K562 (cell line): ENCODE data around the gene RNF141. TPM values are rescaled to one million over a fixed set of nuclear protein-coding genes. Genes with fewer than 3 reads are reported as not detected.

Experiments used
- ARID3B ChIP-seq: fragments of 250-450 bp; sonication (Bioruptor Pico); IDR thresholded peaks from 2 replicates; pipeline ENCODE4 v1.4.0; 2020; ENCODE audit warnings: borderline replicate concordance
- ARNT ChIP-seq, 2 experiments: fragments of 450-650 bp; IDR thresholded peaks; 2 replicates each; pipeline ENCODE4 v1.6.1; 2016; ENCODE audit warnings: mild to moderate bottlenecking in 1 of 2
- CC2D1A ChIP-seq: fragments of 450-650 bp; IDR thresholded peaks from 2 replicates; pipeline ENCODE4 v1.6.1; 2017; ENCODE audit warnings: mild to moderate bottlenecking
- HMG20A ChIP-seq: fragments of 450-650 bp; formaldehyde crosslinking; conservative IDR thresholded peaks from 2 replicates; pipeline ENCODE4 v1.4.0; 2020; ENCODE audit warnings: mild to moderate bottlenecking, mixed read lengths
- PCBP1 ChIP-seq: fragments of 200-400 bp; formaldehyde crosslinking; IDR thresholded peaks from 2 replicates; pipeline ENCODE4 v1.6.1; 2018; ENCODE audit warnings: mild to moderate bottlenecking, low read depth, low read length; ENCODE audit not compliant: poor library complexity, severe bottlenecking
- PHB2 ChIP-seq: fragments of 450-650 bp; IDR thresholded peaks from 2 replicates; pipeline ENCODE4 v1.6.1; 2017; ENCODE audit warnings: low read depth
- TAF1 ChIP-seq: IDR thresholded peaks from 2 replicates; pipeline ENCODE4 v1.6.1; 2011; ENCODE audit warnings: mild to moderate bottlenecking, low read length, moderate library complexity; ENCODE audit not compliant: insufficient read depth, control insufficient read depth, severe bottlenecking; ENCODE audit errors: extremely low read depth
- TOE1 ChIP-seq, 2 experiments: fragments of 450-650 bp in 1 of 2; sonication (generic) in 1 of 2; formaldehyde crosslinking in 1 of 2; IDR thresholded peaks; 2 replicates each; pipeline versions ENCODE4 v1.7.1 to v1.8.0; 2016 to 2022; ENCODE audit warnings: borderline replicate concordance in 2 of 2, mild to moderate bottlenecking in 2 of 2, antibody characterized with exemption in 1 of 2, inconsistent platforms in 1 of 2, low read depth in 1 of 2, missing genetic modification reagents in 1 of 2, moderate library complexity in 1 of 2
- TSHZ1 ChIP-seq: fragments of 250-450 bp; sonication (Bioruptor Pico); IDR thresholded peaks from 2 replicates; pipeline ENCODE4 v1.4.0; 2020; ENCODE audit warnings: mild to moderate bottlenecking, moderate library complexity
- WHSC1 ChIP-seq: IDR thresholded peaks from one replicate; pipeline ENCODE4 v1.6.1; 2012; ENCODE audit warnings: low read length, control low read depth, inconsistent platforms
- ZFP91 ChIP-seq: sonication (generic); formaldehyde crosslinking; IDR thresholded peaks from 2 replicates; pipeline ENCODE4 v1.8.0; 2022; ENCODE audit warnings: mild to moderate bottlenecking, missing genetic modification reagents
- ZKSCAN3 ChIP-seq: fragments of 250-450 bp; sonication (Bioruptor Pico); IDR thresholded peaks from 2 replicates; pipeline ENCODE4 v1.4.0; 2020
- ZNF699 ChIP-seq: fragments of 250-450 bp; sonication (Bioruptor Pico); IDR thresholded peaks from 2 replicates; pipeline ENCODE4 v1.8.0; 2021; ENCODE audit warnings: mild to moderate bottlenecking, moderate library complexity; ENCODE audit not compliant: insufficient replicate concordance
- polyA plus RNA-seq, 8 experiments: library from polyadenylated mRNA; depleted of rRNA in 4 of 8; stranded (reverse) in 5 of 8; unstranded in 3 of 8; fragments of >200 nt; fragmentation: Nextera tagmentation in 2 of 8; fragmentation: Illumina TruSeq in 1 of 8; extraction: Ambion mirVana in 2 of 8; extraction: Trizol in 1 of 8; gene quantifications; 2 replicates each; pipeline versions ENCODE4 v1.2.1 to v1.2.3, GENCODE V29; 2011 to 2014; ENCODE audit warnings: inconsistent platforms in 1 of 8, missing spikeins in 1 of 8
- total RNA-seq, 7 experiments: library from RNA; depleted of rRNA in 6 of 7; stranded (reverse); fragments of >200 nt in 6 of 7; fragmentation: Illumina TruSeq in 2 of 7; extraction: Trizol in 2 of 7; gene quantifications; 2 replicates each; pipeline versions ENCODE4 v1.2.1 to v1.2.3, GENCODE V29; 2011 to 2021; ENCODE audit warnings: low replicate concordance in 1 of 7
- TF ChIP-seq, protein P1 (sequence below): IDR thresholded peaks from 2 replicates; pipeline ENCODE4 v1.6.1; 2014; ENCODE audit warnings: antibody characterized with exemption
- TF ChIP-seq, protein P2 (sequence below): fragments of 250-450 bp; sonication (Bioruptor Pico); IDR thresholded peaks from 2 replicates; pipeline ENCODE4 v1.5.0; 2021
- TF ChIP-seq, protein P3 (sequence below): fragments of 250-450 bp; sonication (Bioruptor Pico); IDR thresholded peaks from 2 replicates; pipeline ENCODE4 v1.6.1; 2021; ENCODE audit warnings: mild to moderate bottlenecking

Gene RNF141
- total and polyA plus RNA-seq, 9 of the 15 experiments (the other 6 are each of a cell fraction or from before 2014, with no cell fraction given) = 9.7 to 51.9 (median 18.9) TPM

GRCh38 chr11:10490398-10491241 lies 50.4 kb downstream of the RNF141 start (continued):
- no peak for TF ChIP-seq TAF1
- TF ChIP-seq TOE1 (IDR thresholded peaks at IDR 0.05; ENCODE audit: borderline replicate concordance) = peak; percentile 75; the same call in 1 of the 2 replicates
- TF ChIP-seq TOE1 (CRISPR knock-in tag; IDR thresholded peaks at IDR 0.05; ENCODE audit: borderline replicate concordance, low read depth) = no peak
- no peak for TF ChIP-seq ZFP91 (CRISPR knock-in tag)
- no peak for TF ChIP-seq PCBP1
- TF ChIP-seq, protein P1, sequence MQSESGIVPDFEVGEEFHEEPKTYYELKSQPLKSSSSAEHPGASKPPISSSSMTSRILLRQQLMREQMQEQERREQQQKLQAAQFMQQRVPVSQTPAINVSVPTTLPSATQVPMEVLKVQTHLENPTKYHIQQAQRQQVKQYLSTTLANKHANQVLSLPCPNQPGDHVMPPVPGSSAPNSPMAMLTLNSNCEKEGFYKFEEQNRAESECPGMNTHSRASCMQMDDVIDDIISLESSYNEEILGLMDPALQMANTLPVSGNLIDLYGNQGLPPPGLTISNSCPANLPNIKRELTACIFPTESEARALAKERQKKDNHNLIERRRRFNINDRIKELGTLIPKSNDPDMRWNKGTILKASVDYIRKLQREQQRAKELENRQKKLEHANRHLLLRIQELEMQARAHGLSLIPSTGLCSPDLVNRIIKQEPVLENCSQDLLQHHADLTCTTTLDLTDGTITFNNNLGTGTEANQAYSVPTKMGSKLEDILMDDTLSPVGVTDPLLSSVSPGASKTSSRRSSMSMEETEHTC = peak; percentile 55; the same call in 1 of the 2 replicates
- no peak for TF ChIP-seq WHSC1
- no peak for TF ChIP-seq CC2D1A
- no peak for TF ChIP-seq ARID3B (CRISPR knock-in tag)
- no peak for TF ChIP-seq ZKSCAN3 (CRISPR knock-in tag)
- TF ChIP-seq TSHZ1 = no peak
- TF ChIP-seq PHB2 = no peak
- no peak for TF ChIP-seq HMG20A (CRISPR knock-in tag)
- TF ChIP-seq, protein P2, sequence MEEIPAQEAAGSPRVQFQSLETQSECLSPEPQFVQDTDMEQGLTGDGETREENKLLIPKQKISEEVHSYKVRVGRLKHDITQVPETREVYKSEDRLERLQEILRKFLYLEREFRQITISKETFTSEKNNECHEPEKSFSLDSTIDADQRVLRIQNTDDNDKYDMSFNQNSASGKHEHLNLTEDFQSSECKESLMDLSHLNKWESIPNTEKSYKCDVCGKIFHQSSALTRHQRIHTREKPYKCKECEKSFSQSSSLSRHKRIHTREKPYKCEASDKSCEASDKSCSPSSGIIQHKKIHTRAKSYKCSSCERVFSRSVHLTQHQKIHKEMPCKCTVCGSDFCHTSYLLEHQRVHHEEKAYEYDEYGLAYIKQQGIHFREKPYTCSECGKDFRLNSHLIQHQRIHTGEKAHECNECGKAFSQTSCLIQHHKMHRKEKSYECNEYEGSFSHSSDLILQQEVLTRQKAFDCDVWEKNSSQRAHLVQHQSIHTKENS (CRISPR knock-in tag) = no peak
- TF ChIP-seq ARNT (IDR thresholded peaks at IDR 0.05) = 0 out of 4 replicates have a peak, but pooled peaks have one; percentile 35 to 70
- TF ChIP-seq ZNF699 (CRISPR knock-in tag) = no peak
- TF ChIP-seq, protein P3, sequence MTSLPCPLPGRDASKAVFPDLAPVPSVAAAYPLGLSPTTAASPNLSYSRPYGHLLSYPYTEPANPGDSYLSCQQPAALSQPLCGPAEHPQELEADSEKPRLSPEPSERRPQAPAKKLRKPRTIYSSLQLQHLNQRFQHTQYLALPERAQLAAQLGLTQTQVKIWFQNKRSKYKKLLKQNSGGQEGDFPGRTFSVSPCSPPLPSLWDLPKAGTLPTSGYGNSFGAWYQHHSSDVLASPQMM (CRISPR knock-in tag) = no peak
